Kidney epithelial cell (primary cell): ENCODE data around the gene GAPDHS. TPM values are rescaled to one million over a fixed set of nuclear protein-coding genes. Genes with fewer than 3 reads are reported as not detected.

Experiments
- DNase-seq: peaks from one replicate; pipeline ENCODE4 v3.0.0-alpha.2; 2010; ENCODE audit warnings: low read depth
- H3K27me3 ChIP-seq: 2 replicates; pipeline ENCODE4 v1.6.0; 2011; ENCODE audit warnings: low read length; ENCODE audit not compliant: control insufficient read depth, insufficient read depth
- H3K36me3 ChIP-seq: 2 replicates; pipeline ENCODE4 v1.5.1; 2011; ENCODE audit warnings: low read length; ENCODE audit not compliant: control insufficient read depth, insufficient read depth
- H3K4me3 ChIP-seq: 2 replicates; pipeline ENCODE4 v1.5.1; 2011; ENCODE audit warnings: low read depth, mild to moderate bottlenecking, control low read depth, low read length
- CTCF ChIP-seq: IDR thresholded peaks from 2 replicates; pipeline ENCODE4 v1.5.1; 2011; ENCODE audit warnings: mild to moderate bottlenecking, moderate library complexity, low read length, control low read depth, inconsistent platforms; ENCODE audit not compliant: insufficient read depth, poor library complexity, severe bottlenecking
- total RNA-seq: library from RNA; depleted of rRNA; stranded (reverse); fragments of >200 nt; gene quantifications from 2 replicates; pipeline ENCODE4 v1.2.3, GENCODE V29; 2015

The GAPDHS gene
- not detected in 2 replicates for total RNA-seq

- H3K36me3 ChIP-seq, result no peaks in the 10 kb centered on the region
- peaks cover 28% of the 10 kb centered on the region for H3K27me3 ChIP-seq
- H3K4me3 ChIP-seq, result no peak within 1 kb of the TSS
- no peak for TF ChIP-seq CTCF
- DNase-seq, result no peak
Observed at GRCh38 chr19:35533201-35533821, at the start of gene GAPDHS. Gene GAPDHS (plus strand): TSS chr19:35533456. CDS start chr19:35533528, 72 bp downstream.

DNA sequence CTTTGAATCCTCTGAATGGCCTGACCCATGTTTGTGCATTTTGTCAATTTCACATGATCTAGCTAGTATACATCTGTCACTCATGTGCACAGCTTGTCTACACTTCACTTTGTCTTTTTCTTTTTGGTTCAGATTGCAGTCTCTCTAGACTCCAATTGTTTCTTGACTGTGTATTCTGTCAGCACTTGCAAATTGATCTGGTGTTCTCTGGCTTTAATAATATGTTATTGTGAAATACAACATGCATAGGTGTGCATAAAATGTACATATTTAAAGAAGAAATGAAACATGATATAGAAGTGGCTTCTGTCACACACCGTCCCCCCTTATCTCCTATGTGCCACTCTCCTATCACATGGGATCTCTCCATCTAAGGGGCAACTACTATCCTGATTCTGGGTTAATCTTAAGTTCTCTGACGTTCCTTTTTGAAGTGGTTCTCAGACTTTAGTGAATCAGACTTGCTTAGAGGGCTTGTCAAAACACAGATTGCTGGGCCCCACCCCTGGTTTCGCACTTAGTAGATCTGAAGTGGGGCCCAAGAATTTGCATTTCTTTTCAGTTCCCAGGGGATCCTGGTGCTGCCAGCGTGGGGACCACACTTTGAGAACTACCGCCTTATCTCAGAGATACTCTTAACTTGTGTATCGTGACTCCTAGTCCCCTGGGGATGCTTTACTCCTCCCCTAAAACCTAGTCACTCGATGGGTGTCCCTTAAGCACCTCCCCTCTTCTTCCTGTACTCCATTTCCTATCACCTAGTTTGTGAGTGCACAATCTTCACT lies 48.8 kb upstream of the GAPDHS start:
- no peak for DNase-seq
- H3K4me3 ChIP-seq, result no peak overlapping the region
- H3K27me3 ChIP-seq, result peaks cover 4% of the 10 kb centered on the region
- no peak for TF ChIP-seq CTCF
- H3K36me3 ChIP-seq, result no peaks in the 10 kb centered on the region

- Histone ChIP-seq H3K27me3 (peaks cover 13% of the 10 kb centered on the region), H3K4me3 (no peak overlapping the region), H3K36me3 (no peaks in the 10 kb centered on the region)
- TF ChIP-seq CTCF, result no peak
- DNase-seq, result no peak
Observed at GRCh38 chr19:35486268-35486708, 47.0 kb upstream of the GAPDHS start.

- Histone ChIP-seq H3K36me3 (no peaks in the 10 kb centered on the region), H3K27me3 (peaks cover 19% of the 10 kb centered on the region), H3K4me3 (no peak overlapping the region)
- DNase-seq, result no peak
- no peak for TF ChIP-seq CTCF
Observed at GRCh38 chr19:35487656-35488182, 45.5 kb upstream of the GAPDHS start.

- TF ChIP-seq CTCF, result no peak
- H3K27me3 ChIP-seq, result peaks cover 19% of the 10 kb centered on the region
Observed at GRCh38 chr19:35488677-35489076, 44.6 kb upstream of the GAPDHS start.

More at GRCh38 chr19:35488677-35489076, 44.6 kb upstream of the GAPDHS start:
- no peak overlapping the region for H3K4me3 ChIP-seq
- no peak for DNase-seq
- no peaks in the 10 kb centered on the region for H3K36me3 ChIP-seq
